IPS-15b (cell line): ENCODE data around the gene WFDC5.
"Not testable (repeated sequence)": the region's sequence is repeated elsewhere in the genome, so short reads cannot be mapped to it uniquely, and the experiment has no call there.

Experiments
- H3K27me3 ChIP-seq: one replicate; pipeline ENCODE4 v1.6.1; 2013; ENCODE audit warnings: low read length; ENCODE audit not compliant: control insufficient read depth, insufficient read depth
- H3K36me3 ChIP-seq: one replicate; pipeline ENCODE4 v1.6.1; 2013; ENCODE audit warnings: low read length; ENCODE audit not compliant: control insufficient read depth, insufficient read depth
- H3K4me1 ChIP-seq: one replicate; pipeline ENCODE4 v1.6.1; 2013; ENCODE audit warnings: mild to moderate bottlenecking, low read length; ENCODE audit not compliant: control insufficient read depth, insufficient read depth
- H3K4me3 ChIP-seq: one replicate; pipeline ENCODE4 v1.5.1; 2013; ENCODE audit warnings: low read depth, low read length
- H3K9ac ChIP-seq: one replicate; pipeline ENCODE4 v1.6.1; 2013; ENCODE audit warnings: low read depth, mild to moderate bottlenecking, low read length
- H3K9me3 ChIP-seq: one replicate; pipeline ENCODE4 v1.6.1; 2013; ENCODE audit warnings: mild to moderate bottlenecking, low read length; ENCODE audit not compliant: control insufficient read depth, insufficient read depth

The WFDC5 gene

DNA sequence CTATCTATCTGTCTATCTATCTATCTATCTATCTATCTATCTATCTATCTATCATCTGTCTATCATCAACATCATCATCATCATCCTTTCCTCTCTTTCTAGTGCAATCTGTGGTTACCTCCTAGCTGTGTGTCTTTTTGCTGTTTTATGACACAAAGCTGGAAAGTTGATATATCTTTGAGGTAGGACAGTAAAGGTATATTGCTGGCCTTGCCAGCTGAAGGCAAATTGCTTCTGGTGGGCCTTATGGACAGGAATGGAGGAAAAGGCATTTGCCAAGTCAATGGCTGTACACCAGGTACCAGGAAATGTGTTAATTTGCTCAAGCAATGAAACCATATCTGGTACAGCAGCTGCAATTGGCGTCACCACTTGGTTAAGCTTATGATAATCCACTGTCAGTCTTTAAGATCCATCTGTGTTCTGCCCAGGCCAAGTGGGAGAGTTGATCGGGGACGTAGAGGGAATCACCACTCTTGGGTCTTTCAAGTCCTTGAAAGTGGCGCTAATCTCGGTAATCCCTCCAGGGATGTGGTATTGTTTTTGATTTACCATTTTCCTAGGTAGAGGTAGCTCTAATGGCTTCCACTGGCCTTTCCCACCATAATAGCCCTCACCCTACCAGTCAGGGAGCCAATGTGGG lies 24.9 kb upstream of the WFDC5 start:
- not testable (repeated sequence) for H3K27me3 ChIP-seq, H3K9ac ChIP-seq, H3K4me3 ChIP-seq, H3K9me3 ChIP-seq, H3K36me3 ChIP-seq, H3K4me1 ChIP-seq

DNA sequence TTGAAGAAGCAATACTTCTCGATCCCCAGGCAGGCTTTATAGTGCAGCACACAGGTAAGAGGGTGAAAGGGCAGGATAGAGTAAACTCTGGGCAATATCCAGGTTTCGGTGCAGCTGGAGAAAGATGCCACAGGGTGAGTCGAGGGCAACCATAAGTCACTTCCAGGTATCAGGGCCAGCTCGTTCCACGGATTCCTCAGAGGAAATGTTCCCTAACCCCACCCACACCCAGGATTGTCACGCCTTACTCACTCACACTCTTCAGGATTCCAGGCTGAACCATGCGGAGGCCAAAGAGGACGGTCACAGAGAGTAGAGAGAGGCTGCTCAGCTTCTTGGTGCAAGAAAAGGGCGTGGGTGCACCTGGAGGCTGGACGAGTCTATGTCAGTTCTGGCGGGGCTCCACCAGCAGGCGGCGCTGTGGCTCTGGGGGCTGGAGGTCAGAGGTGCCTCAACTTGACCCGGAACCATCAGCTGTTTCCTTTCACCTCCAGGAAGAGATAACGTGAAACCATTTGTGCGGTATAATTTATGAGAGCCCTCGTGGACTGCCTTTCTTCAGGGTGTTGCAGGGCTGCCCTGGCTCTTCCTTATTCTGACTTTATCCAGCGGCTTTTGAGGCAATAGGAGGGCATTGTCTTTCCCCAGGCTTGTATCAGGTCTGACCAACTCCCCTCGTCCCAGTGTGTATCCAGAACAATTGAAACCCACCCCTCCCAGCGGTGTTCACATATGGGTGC lies 23.8 kb upstream of the WFDC5 start:
- Histone ChIP-seq H3K4me3 (no peak overlapping the region), H3K4me1 (no peaks in the 10 kb centered on the region), H3K9ac (no peak overlapping the region), H3K27me3 (peaks cover 4% of the 10 kb centered on the region), H3K36me3 (no peaks in the 10 kb centered on the region), H3K9me3 (no peaks in the 10 kb centered on the region)

DNA sequence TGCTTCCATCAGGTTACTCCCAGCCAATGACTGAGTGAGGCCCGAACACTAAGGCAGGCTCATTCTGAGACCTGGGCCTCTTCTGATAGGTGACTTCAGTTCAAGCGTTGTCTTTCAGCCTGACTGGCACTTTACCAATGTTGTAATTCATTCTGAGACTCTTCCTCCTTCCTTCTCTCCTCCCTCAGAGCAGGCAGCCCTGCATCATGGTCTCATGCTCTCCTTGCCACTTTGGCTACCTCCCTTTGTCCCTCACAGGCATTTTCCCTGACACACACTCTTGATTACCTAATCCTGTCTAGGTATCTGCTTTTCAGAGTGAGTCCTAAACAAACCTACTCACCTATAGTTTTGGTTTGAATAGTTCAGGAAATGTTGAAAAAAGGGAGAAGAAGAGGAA lies 21.9 kb upstream of the WFDC5 start:
- no peak overlapping the region for H3K9ac ChIP-seq

DNA sequence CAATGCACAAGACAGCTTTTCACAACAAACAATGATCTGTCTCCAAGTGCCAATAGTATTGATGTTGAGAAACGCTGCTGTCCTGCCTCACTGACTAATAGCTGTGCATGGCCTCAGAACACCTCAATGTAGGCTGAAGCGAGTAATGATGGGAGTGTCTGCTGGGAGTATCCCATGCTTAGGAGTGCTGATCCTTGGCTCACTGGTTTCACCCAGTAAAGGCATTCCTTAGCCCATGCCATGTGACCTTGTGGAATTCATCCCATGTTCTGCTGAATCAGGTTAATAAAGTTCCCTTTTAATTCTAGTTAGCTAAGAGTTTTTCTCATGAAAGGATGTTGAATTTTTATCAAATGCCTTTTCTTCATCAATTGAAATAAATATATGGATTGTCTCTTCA lies 13.1 kb upstream of the WFDC5 start:
- Histone ChIP-seq H3K36me3 (no peaks in the 10 kb centered on the region), H3K9me3 (no peaks in the 10 kb centered on the region), H3K4me1 (no peaks in the 10 kb centered on the region), H3K4me3 (no peak overlapping the region), H3K9ac (no peak overlapping the region), H3K27me3 (no peaks in the 10 kb centered on the region)

More for the DNA sequence above, 21.9 kb upstream of the WFDC5 start:
- H3K27me3 ChIP-seq = peaks cover 4% of the 10 kb centered on the region
- H3K9me3 ChIP-seq = no peaks in the 10 kb centered on the region
- H3K36me3 ChIP-seq = no peaks in the 10 kb centered on the region
- no peak overlapping the region for H3K4me3 ChIP-seq
- no peaks in the 10 kb centered on the region for H3K4me1 ChIP-seq

DNA sequence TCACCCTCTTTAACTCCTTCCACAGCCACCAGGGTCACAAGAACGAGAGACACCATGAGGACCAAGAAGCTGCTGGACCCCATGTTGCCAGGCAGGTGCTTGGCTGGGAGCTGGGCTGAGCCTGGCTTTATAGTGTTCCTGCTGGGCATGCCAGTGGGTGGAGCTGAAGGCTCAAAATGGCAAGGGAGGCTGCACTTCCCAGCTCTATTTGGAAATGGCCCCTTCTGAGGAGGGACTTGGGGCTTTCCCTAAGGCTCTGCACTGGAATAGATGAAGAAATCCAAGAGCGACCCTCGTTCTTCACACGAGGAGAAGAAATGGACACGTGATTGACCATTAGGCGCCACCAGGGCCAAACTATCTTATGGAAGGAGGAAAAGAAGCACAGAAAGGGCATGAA lies 9.4 kb upstream of the WFDC5 start, which contains the start of gene WFDC12:
WFDC12 (minus strand) TSS at position 101 of the 400 bp plus-strand sequence; CDS start at position 83, 18 bp downstream.
- Histone ChIP-seq H3K36me3 (no peaks in the 10 kb centered on the region), H3K4me1 (no peaks in the 10 kb centered on the region), H3K9me3 (no peaks in the 10 kb centered on the region), H3K9ac (no peak within 1 kb of the TSS), H3K27me3 (no peaks in the 10 kb centered on the region), H3K4me3 (no peak within 1 kb of the TSS)

DNA sequence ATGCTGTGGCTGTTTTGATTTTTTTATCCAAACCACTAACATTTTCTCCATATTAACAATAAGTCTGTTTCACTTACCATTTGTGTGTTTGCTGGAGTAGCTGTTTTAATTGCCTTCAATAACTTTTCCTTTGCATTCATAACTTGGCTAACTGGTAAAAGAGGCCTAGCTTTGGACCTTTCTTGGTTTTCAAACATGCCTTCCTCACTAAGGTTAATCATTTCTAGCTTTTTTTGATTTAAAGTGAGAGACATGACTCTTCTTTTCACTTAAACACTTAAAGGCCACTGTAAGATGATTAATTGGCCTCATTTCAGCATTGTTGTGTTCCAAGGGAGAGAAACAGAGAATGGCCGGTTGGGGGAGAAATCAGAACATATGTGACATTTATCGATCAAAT lies 6.4 kb upstream of the WFDC5 start:
- H3K27me3 ChIP-seq = no peaks in the 10 kb centered on the region
- H3K9ac ChIP-seq = no peak overlapping the region
- no peaks in the 10 kb centered on the region for H3K9me3 ChIP-seq
- H3K4me3 ChIP-seq = no peak overlapping the region
- H3K4me1 ChIP-seq = no peaks in the 10 kb centered on the region
- no peaks in the 10 kb centered on the region for H3K36me3 ChIP-seq

DNA sequence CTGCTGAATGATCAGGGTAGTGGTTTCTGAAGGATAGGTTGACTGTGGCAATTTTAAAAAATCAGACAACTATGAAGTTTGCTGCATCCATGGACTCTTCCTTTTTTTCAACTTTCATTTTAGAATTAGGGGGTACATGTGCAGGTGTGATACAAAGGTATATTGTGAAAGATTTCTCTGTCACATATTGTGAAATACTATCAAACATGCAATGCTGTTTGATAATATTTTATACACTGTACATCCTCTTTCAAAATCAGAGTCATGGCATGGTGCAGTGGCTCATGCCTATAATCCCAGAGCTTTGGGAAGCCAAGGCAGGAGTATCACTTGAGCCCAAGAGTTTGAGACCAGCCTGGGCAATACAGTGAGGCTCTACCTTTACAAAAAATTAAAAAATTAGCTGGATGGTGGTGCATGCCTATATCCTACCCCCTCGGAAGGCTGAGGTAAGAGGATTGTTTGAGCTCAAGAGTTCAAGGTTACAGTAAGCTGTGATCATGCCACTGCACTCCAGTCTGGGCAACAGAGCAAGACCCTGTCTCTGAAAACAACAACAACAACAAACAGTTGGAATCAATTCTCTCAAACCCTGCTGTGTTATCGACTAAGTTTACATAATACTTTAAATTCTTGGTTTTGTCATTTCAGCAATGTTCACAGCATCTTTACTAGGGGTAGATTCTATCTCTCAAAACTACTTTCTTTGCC lies 4.7 kb upstream of the WFDC5 start:
- H3K4me3 ChIP-seq = no peak overlapping the region
- H3K9me3 ChIP-seq = no peaks in the 10 kb centered on the region
- H3K27me3 ChIP-seq = no peaks in the 10 kb centered on the region
- H3K4me1 ChIP-seq = no peaks in the 10 kb centered on the region
- no peaks in the 10 kb centered on the region for H3K36me3 ChIP-seq
- H3K9ac ChIP-seq = no peak overlapping the region

DNA sequence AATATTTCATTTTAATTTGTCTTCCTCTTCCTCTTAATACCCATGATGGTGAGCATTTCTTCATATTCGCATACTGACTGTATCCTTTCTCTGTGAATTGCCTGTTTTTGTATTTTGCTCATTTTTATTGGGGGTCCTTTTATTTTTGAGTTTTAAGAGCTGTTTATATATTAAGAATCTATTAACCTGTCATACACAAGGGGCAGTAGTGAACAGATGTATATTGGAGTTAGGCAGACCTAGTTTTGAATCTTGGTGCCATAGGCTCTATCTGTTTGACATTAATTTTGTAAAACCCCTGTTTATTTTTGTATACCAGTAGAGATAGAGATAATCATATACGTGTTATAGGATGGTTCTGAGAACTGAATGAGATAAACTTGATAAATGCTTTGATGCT lies 3.1 kb upstream of the WFDC5 start:
- Histone ChIP-seq H3K36me3 (no peaks in the 10 kb centered on the region), H3K4me1 (no peaks in the 10 kb centered on the region), H3K4me3 (no peak overlapping the region), H3K9me3 (no peaks in the 10 kb centered on the region), H3K27me3 (no peaks in the 10 kb centered on the region), H3K9ac (no peak overlapping the region)

DNA sequence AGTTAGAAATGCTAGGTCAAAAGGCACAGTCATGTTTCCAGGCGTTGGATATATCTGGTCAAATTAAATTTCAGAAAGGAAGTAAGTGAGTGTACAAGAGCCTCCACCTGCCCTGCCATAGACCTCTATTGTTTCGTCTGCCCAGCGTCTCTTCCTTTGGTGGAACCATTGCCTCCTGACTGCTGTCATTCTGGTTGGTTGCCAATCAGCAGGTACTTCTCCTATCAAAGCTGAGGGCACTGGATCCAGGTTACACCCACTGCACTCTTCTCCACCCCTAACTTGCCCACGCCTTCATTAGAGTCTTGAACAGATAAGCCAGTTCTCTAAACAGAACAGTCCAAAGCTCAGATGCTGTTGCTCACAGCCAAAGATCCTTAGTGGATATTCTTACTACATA lies 2.6 kb upstream of the WFDC5 start:
- H3K27me3 ChIP-seq = no peaks in the 10 kb centered on the region
- no peaks in the 10 kb centered on the region for H3K36me3 ChIP-seq
- no peak overlapping the region for H3K4me3 ChIP-seq
- H3K9me3 ChIP-seq = no peaks in the 10 kb centered on the region
- H3K4me1 ChIP-seq = no peaks in the 10 kb centered on the region
- H3K9ac ChIP-seq = no peak overlapping the region

DNA sequence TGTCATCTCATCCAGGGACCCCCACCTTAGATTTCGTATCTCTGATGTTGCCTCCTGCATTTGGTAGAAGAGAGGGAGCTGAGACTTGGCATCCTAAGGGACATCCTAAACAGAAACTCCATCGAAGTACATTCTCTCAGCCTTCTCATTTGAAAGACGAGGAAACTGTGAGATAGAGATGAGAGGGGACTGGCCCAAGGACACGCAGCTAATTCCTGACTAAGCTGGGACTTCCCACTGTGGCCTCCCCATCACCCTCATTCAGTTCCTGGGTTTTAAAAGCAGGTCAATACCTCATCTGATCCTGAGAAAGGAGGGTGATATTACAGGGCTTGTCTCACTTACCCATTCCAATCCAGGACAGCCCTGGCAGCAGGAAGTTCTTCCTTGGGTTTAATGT lies 855 bp upstream of the WFDC5 start:
- Histone ChIP-seq H3K4me3 (no peak overlapping the region), H3K9ac (no peak overlapping the region), H3K27me3 (no peaks in the 10 kb centered on the region), H3K36me3 (no peaks in the 10 kb centered on the region), H3K9me3 (no peaks in the 10 kb centered on the region), H3K4me1 (no peaks in the 10 kb centered on the region)

DNA sequence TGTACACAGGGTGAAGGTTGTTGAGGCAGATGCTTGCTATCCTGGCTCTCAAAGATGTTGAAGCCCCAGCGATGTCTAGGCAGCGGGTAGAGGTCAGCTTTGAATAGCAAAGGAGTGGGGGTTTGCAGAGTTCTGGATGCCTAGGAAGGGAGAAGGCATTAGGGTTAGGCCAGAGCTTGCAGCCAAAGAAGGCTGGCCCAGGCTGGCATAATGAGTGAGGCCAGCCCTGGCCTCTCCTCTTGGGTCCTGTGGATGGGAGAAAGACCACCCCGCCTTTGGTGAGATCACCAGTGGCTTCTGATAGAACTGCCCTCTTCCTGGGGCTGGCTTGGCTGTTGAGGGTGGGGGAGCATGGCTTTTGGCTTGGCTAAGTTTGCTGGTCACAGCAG lies 406 bp upstream of the WFDC5 start:
- H3K4me3 ChIP-seq = no peak overlapping the region
- H3K9me3 ChIP-seq = no peaks in the 10 kb centered on the region
- no peaks in the 10 kb centered on the region for H3K4me1 ChIP-seq
- H3K27me3 ChIP-seq = no peaks in the 10 kb centered on the region
- no peak overlapping the region for H3K9ac ChIP-seq
- H3K36me3 ChIP-seq = no peaks in the 10 kb centered on the region

DNA sequence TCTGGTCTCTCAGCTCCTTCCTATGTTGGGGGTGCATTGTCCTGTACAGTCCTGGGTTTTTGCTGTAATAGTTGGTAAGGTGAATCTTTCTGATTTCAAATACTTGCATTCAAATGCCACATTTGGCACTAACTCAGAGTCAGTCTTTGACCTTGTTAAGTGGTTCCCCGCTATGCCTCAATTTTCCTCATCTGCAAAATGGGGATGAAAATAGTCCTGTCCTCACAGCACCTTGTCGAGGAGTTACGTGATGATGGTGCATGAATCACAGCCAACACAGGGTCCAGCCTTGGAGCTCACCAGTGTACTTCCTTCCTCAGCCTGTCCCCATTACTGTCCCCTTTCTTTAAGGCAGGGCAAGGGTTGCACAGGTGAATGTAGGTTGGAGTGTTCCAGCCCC lies 1.1 kb downstream of the WFDC5 start:
- no peak overlapping the region for H3K4me3 ChIP-seq
- no peaks in the 10 kb centered on the region for H3K27me3 ChIP-seq
- H3K4me1 ChIP-seq = no peaks in the 10 kb centered on the region
- no peak overlapping the region for H3K9ac ChIP-seq
- H3K36me3 ChIP-seq = no peaks in the 10 kb centered on the region
- H3K9me3 ChIP-seq = no peaks in the 10 kb centered on the region
